IMR-90 (cell line): ENCODE measurements around the gene PEX14. TPM values are rescaled to one million over a fixed set of nuclear protein-coding genes. Genes with fewer than 3 reads are reported as not detected.

Source experiments
- ATAC-seq: fragments of 200-7000 bp; cut with Tn5 transposase; 2 replicates; pipeline ENCODE4 v1.9.1; 2020; ENCODE audit warnings: low read depth, mild to moderate bottlenecking, moderate library complexity
- BruUV-seq: library from RNA; stranded (reverse); fragments of 400-500 nt; replicated peaks from 2 replicates; lab custom pipeline; 2021; lab: Mats Ljungman, UMichigan
- CTCF ChIA-PET: fragments of 300-600 bp; formaldehyde crosslinking; extraction: SDS; loops from one replicate; lab custom pipeline; 2021; ENCODE audit warnings: antibody characterized with exemption; lab: Yijun Ruan, JAX
- POLR2A ChIA-PET: fragments of 300-600 bp; sonication (Branson Sonifier 250); formaldehyde crosslinking; loops from one replicate; lab custom pipeline; 2022; ENCODE audit warnings: antibody characterized with exemption; ENCODE audit not compliant: unreplicated experiment; lab: Charles Lee
- DNase-seq: peaks from one replicate; pipeline ENCODE4 v3.0.0; 2013
- H2AFZ ChIP-seq: replicated peaks from 2 replicates; pipeline ENCODE3; 2013; ENCODE audit warnings: low read length, mild to moderate bottlenecking; ENCODE audit not compliant: poor library complexity
- H2AK5ac ChIP-seq: 2 replicates; pipeline ENCODE4 v1.6.1; 2013; ENCODE audit warnings: low read depth, low read length, inconsistent platforms
- H2AK9ac ChIP-seq: replicated peaks from 2 replicates; pipeline ENCODE3; 2013; ENCODE audit warnings: mild to moderate bottlenecking, low read depth, low read length, moderate library complexity; ENCODE audit not compliant: poor library complexity
- H2BK120ac ChIP-seq: 2 replicates; pipeline ENCODE4 v1.6.1; 2013; ENCODE audit warnings: low read depth, low read length, inconsistent platforms
- H2BK15ac ChIP-seq: 3 replicates; pipeline ENCODE4 v1.6.1; 2013; ENCODE audit warnings: low read depth, low read length, inconsistent platforms
- H2BK20ac ChIP-seq: 2 replicates; pipeline ENCODE4 v1.6.1; 2013; ENCODE audit warnings: low read depth, mild to moderate bottlenecking, inconsistent platforms, low read length, moderate library complexity
- H2BK5ac ChIP-seq: 2 replicates; pipeline ENCODE4 v1.6.1; 2013; ENCODE audit warnings: mild to moderate bottlenecking, low read depth, low read length, inconsistent platforms; ENCODE audit not compliant: poor library complexity, severe bottlenecking
- H3K14ac ChIP-seq: replicated peaks from 2 replicates; pipeline ENCODE4 v1.6.1; 2013; ENCODE audit warnings: low read depth, low read length, inconsistent platforms
- H3K18ac ChIP-seq: 2 replicates; pipeline ENCODE4 v1.6.1; 2013; ENCODE audit warnings: low read depth, low read length, control low read depth
- H3K23ac ChIP-seq: 2 replicates; pipeline ENCODE4 v1.6.1; 2013; ENCODE audit warnings: low read depth, low read length, inconsistent platforms
- H3K27ac ChIP-seq: 2 replicates; pipeline ENCODE4 v1.5.1; 2013; ENCODE audit warnings: mild to moderate bottlenecking, control low read depth, low read length; ENCODE audit not compliant: insufficient read depth
- H3K27me3 ChIP-seq: 2 replicates; pipeline ENCODE4 v1.6.1; 2013; ENCODE audit warnings: low read length; ENCODE audit not compliant: control insufficient read depth, insufficient read depth
- H3K36me3 ChIP-seq: 2 replicates; pipeline ENCODE4 v1.6.1; 2013; ENCODE audit warnings: low read length, mixed read lengths; ENCODE audit not compliant: control insufficient read depth, insufficient read depth
- H3K4ac ChIP-seq: 2 replicates; pipeline ENCODE4 v1.6.1; 2013; ENCODE audit warnings: low read depth, low read length, inconsistent platforms
- H3K4me1 ChIP-seq: 2 replicates; pipeline ENCODE4 v1.6.1; 2013; ENCODE audit warnings: low read length, mixed read lengths; ENCODE audit not compliant: control insufficient read depth, insufficient read depth
- H3K4me2 ChIP-seq: 2 replicates; pipeline ENCODE4 v1.6.1; 2013; ENCODE audit warnings: low read depth, mild to moderate bottlenecking, control low read depth, low read length, moderate library complexity
- H3K4me3 ChIP-seq: 2 replicates; pipeline ENCODE4 v1.5.1; 2013; ENCODE audit warnings: low read depth, mild to moderate bottlenecking, control low read depth, low read length, moderate library complexity; ENCODE audit not compliant: insufficient read depth
- H3K56ac ChIP-seq: 2 replicates; pipeline ENCODE4 v1.6.1; 2013; ENCODE audit warnings: low read length, inconsistent platforms; ENCODE audit not compliant: insufficient read depth; ENCODE audit errors: extremely low read depth
- H3K79me1 ChIP-seq, 2 experiments: 2 replicates each; pipeline ENCODE4 v1.6.1; 2013; ENCODE audit warnings: low read length in 2 of 2, inconsistent platforms in 1 of 2, low read depth in 1 of 2
- H3K9ac ChIP-seq: 2 replicates; pipeline ENCODE4 v1.6.1; 2013; ENCODE audit warnings: low read depth, low read length, control low read depth
- H3K9me1 ChIP-seq: 2 replicates; pipeline ENCODE4 v1.6.1; 2013; ENCODE audit warnings: low read length, inconsistent platforms; ENCODE audit not compliant: insufficient read depth
- H3K9me3 ChIP-seq: 2 replicates; pipeline ENCODE4 v1.6.1; 2013; ENCODE audit warnings: low read length; ENCODE audit not compliant: control insufficient read depth, insufficient read depth
- H4K20me1 ChIP-seq: 2 replicates; pipeline ENCODE4 v1.6.1; 2013; ENCODE audit warnings: low read length, inconsistent platforms; ENCODE audit not compliant: insufficient read depth
- H4K5ac ChIP-seq: 2 replicates; pipeline ENCODE4 v1.6.1; 2013; ENCODE audit warnings: mild to moderate bottlenecking, low read depth, low read length, control low read depth
- H4K8ac ChIP-seq, 2 experiments: 2 replicates each; pipeline ENCODE4 v1.6.1; 2013; ENCODE audit warnings: low read depth in 2 of 2, low read length in 2 of 2, control low read depth in 1 of 2, inconsistent platforms in 1 of 2
- H4K91ac ChIP-seq: 2 replicates; pipeline ENCODE4 v1.6.1; 2013; ENCODE audit warnings: low read depth, low read length, inconsistent platforms; ENCODE audit not compliant: insufficient read depth
- BHLHE40 ChIP-seq: fragments of 150-350 bp; IDR thresholded peaks from 2 replicates; pipeline ENCODE4 v1.6.1; 2016; ENCODE audit warnings: mild to moderate bottlenecking, low read depth, low read length
- NFE2L2 ChIP-seq: fragments of 150-350 bp; IDR thresholded peaks from 2 replicates; pipeline ENCODE4 v1.6.1; 2016; ENCODE audit warnings: low read depth, mild to moderate bottlenecking, low read length
- POLR2A ChIP-seq: IDR thresholded peaks from 2 replicates; pipeline ENCODE4 v1.6.1; 2012; ENCODE audit warnings: mild to moderate bottlenecking, low read depth, low read length
- RCOR1 ChIP-seq: IDR thresholded peaks from 2 replicates; pipeline ENCODE4 v1.6.1; 2012; ENCODE audit warnings: mild to moderate bottlenecking, low read length, improper control_type of control experiment; ENCODE audit not compliant: insufficient replicate concordance
- WGBS, 2 experiments: methylation state at CpG; one replicate each; pipeline versions ENCODE4 v1.1.5 to v1.1.7; 2013; ENCODE audit warnings: missing lambda C conversion rate in 2 of 2; ENCODE audit not compliant: insufficient read length in 1 of 2; ENCODE audit errors: extremely low coverage in 2 of 2; 5-methylcytosine and 5-hydroxymethylcytosine counted together
- dilution Hi-C: fragments of 300-500 bp; cut with HindIII; formaldehyde crosslinking; loops from one replicate; pipeline ENCODE4 v1.14.3; 2018; ENCODE audit warnings: low sequenced_read_pairs; ENCODE audit not compliant: unreplicated experiment
- in situ Hi-C: fragments of 300-500 bp; cut with MboI; formaldehyde crosslinking; loops from 3 replicates; pipeline ENCODE4 v1.14.3; 2019; ENCODE audit warnings: low sequenced_read_pairs, inconsistent platforms, mixed read lengths
- intact Hi-C: fragments of 100-400 bp; cut with micrococcal nuclease; formaldehyde crosslinking; loops from 2 replicates; pipeline ENCODE4 v1.10.0; 2022
- polyA plus RNA-seq, 3 experiments: library from polyadenylated mRNA; depleted of rRNA; stranded (reverse); fragments of >200 nt; gene quantifications; 2 replicates each; pipeline ENCODE4 v1.2.3, GENCODE V29; 2012; ENCODE audit warnings: low replicate concordance in 1 of 3
- total RNA-seq: library from RNA; depleted of rRNA; stranded (reverse); fragments of >200 nt; gene quantifications from 2 replicates; pipeline ENCODE4 v1.2.3, GENCODE V29; 2012
- TF ChIP-seq, protein P1 (sequence below): fragments of 150-350 bp; IDR thresholded peaks from 2 replicates; pipeline ENCODE4 v1.6.1; 2016; ENCODE audit warnings: low read depth, mild to moderate bottlenecking, low read length, moderate library complexity, borderline replicate concordance

PEX14 gene
- total and polyA plus RNA-seq, 2 of the 4 experiments (the other 2 are of a cell fraction): 9.5 to 22.5 TPM

DNA sequence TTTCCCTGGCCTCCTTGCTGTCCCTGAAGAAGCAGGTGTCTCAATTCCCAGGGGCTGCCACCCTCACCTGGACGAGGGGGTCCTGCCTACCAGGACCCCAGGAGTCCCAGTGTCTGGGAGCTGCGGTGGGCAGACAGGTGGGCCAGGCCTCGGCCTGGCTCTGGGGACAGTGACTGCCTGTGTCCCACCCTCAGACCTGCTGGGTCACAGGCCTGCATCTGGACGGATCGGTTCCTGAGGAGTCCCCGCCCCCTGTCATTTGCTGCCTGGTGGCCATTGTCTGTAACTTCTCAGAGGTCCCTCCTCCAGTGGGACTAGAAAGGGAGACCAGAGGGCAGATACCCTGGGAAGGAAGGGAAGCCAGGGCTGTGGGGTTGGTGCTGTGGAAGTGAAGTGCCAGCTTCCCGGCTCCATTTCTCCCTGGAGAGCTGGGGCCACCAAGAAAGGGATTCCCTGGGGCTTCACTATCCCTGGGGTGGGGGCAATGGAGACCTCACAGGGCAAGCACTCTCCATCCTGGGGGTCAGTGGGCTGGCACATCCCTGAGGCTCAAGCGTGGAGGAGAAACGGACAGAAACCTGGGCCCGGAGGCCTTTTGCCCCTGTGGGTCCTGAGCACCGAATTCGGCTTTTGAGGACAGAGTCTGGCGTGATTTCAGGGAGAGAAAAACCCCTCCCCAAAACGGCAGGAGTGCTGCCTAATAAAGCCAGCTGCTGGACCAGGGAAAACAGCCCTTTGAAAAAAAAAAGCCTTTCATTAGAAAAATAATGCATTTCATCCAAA lies 157.3 kb downstream of the PEX14 start:
- Histone ChIP-seq H3K27ac (peak overlapping the region; percentile 34; the same call in 1 of the 2 replicates), H2AK5ac (peak overlapping the region; percentile 62; the same call in 1 of the 2 replicates), H4K20me1 (no peaks in the 10 kb centered on the region), H4K8ac (peak overlapping the region; percentile 46 to 73; a peak in 2 of 4 replicates), H2BK5ac (no peak overlapping the region), H3K18ac (peak overlapping the region; percentile 50; the same call in 1 of the 2 replicates), H2AK9ac (no peak overlapping the region), H2AFZ (peak overlapping the region; percentile 43), H4K5ac (peak overlapping the region; percentile 37; the same call in 1 of the 2 replicates), H2BK120ac (peak overlapping the region; percentile 33; the same call in 1 of the 2 replicates), H3K9me1 (peaks cover 2% of the 10 kb centered on the region; the same call in 1 of the 2 replicates), H3K79me1 (no peaks in the 10 kb centered on the region), H3K9me3 (no peaks in the 10 kb centered on the region), H2BK15ac (0 out of 3 replicates have a peak overlapping the region, but pooled peaks have one; percentile 43), H3K56ac (0 out of 2 replicates have a peak overlapping the region, but pooled peaks have one; percentile 11), H2BK20ac (no peak overlapping the region), H3K23ac (no peak overlapping the region), H3K27me3 (no peaks in the 10 kb centered on the region; the same call in 1 of the 2 replicates), H3K4me2 (no peak overlapping the region), H3K4me3 (no peak overlapping the region), H4K91ac (peak overlapping the region; percentile 41), H3K36me3 (peaks cover 6% of the 10 kb centered on the region; the same call in 1 of the 2 replicates), H3K9ac (peak overlapping the region; percentile 2; the same call in 1 of the 2 replicates), H3K4me1 (peaks cover 9% of the 10 kb centered on the region), H3K14ac (no peak overlapping the region), H3K4ac (peak overlapping the region; percentile 22; the same call in 1 of the 2 replicates)
- ChIA-PET CTCF (no interaction called here), POLR2A (no interaction called here)
- dilution Hi-C loops (no loop called here), in situ Hi-C loops (no loop called here), intact Hi-C loops (no loop called here)
- TF ChIP-seq POLR2A (no peak), NFE2L2 (no peak), RCOR1 (no peak), BHLHE40 (no peak)
- TF ChIP-seq, protein P1, sequence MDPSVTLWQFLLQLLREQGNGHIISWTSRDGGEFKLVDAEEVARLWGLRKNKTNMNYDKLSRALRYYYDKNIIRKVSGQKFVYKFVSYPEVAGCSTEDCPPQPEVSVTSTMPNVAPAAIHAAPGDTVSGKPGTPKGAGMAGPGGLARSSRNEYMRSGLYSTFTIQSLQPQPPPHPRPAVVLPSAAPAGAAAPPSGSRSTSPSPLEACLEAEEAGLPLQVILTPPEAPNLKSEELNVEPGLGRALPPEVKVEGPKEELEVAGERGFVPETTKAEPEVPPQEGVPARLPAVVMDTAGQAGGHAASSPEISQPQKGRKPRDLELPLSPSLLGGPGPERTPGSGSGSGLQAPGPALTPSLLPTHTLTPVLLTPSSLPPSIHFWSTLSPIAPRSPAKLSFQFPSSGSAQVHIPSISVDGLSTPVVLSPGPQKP: no peak
- no peak for ATAC-seq
- DNase-seq: no peak
- BruUV-seq: no TSS peak
- WGBS, 2 experiments: 51% methylated on average over 6 of the region's 14 CpGs; no CpG with 5 or more reads in 1 of the 2 experiments
